ENCODE measurements around the gene ZNF563. TPM values are rescaled to one million over a fixed set of nuclear protein-coding genes. Genes with fewer than 3 reads are reported as not detected.
"Not testable (repeated sequence)": the region's sequence is repeated elsewhere in the genome, so short reads cannot be mapped to it uniquely, and the experiment has no call there.

Gene ZNF563
- polyA plus RNA-seq (ENCODE audit: insufficient read length in 4 of 4), result 1 to 10 TPM; 4.2 to 5.0 (median 4.9) TPM

DNA sequence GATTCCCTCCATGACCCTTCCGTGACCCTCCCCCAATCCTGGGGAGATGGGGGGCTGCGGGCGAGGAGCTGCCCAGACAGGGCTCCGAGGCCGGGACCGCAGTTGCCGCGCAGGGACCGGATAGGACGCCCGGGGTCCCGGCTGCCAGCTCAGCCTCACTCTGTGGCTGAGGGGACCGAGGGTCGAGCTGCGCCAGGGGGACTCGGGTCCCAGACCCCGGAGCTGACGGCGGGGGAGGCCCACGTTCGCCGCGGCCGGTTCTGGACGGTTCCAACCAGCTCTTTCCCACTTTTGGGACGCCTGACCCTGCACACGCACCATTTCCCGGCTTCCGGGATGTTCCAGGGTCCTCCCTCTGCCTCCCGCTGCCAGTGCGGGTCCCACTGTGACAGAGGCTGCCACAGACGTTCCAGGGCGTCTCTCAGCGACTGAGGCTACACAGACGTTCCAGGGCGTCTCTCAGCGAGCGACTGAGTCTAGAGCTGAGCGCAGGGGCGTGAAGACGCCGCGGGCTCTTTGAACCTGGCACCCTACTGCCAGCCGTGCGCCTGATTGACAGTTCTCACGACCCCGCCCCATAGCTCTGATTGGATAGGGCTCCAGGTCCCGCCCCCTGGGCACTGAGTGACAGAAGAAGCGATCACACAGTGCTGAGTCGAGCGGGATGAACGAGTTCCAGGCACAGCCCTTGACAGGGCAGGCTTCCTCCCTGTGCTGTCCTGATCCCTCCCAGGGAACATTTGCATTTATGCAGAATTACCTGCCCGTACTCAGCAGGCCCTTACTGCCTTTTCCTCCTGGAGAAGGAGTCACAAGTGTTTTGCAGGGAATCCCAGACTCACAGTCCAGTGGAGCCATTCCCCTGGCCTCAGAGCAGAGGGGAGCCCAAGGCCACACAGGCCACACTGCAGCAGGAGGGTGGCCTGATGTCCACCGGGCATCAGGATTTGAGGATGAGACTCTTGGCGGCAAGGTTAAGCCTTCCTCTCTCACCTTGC lies at the start of gene ZNF563:
ZNF563 (minus strand) TSS at position 472 of the 998 bp plus-strand sequence; CDS start at position 321, 151 bp downstream.
- peak; percentile 86 to 93 (median 90) for DNase-seq (ENCODE audit: low read depth in 4 of 4, low spot score in 3 of 4)

DNA sequence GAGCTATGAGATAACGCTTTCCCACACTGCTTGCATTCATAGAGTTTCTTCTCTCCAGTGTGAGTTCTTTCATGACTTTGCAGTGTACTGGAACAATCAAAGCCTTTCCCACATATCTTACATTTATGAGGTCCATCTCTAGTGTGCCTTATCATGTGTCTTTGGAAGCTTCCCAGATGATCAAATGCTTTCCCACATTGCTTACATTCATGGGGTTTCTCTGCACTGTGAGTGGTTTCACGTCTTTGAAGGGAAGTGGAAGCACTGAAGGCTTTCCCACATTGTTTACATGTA lies 47.0 kb upstream of the ZNF563 start:
- no peak for DNase-seq (ENCODE audit: low read depth in 4 of 4, low spot score in 3 of 4)

DNA sequence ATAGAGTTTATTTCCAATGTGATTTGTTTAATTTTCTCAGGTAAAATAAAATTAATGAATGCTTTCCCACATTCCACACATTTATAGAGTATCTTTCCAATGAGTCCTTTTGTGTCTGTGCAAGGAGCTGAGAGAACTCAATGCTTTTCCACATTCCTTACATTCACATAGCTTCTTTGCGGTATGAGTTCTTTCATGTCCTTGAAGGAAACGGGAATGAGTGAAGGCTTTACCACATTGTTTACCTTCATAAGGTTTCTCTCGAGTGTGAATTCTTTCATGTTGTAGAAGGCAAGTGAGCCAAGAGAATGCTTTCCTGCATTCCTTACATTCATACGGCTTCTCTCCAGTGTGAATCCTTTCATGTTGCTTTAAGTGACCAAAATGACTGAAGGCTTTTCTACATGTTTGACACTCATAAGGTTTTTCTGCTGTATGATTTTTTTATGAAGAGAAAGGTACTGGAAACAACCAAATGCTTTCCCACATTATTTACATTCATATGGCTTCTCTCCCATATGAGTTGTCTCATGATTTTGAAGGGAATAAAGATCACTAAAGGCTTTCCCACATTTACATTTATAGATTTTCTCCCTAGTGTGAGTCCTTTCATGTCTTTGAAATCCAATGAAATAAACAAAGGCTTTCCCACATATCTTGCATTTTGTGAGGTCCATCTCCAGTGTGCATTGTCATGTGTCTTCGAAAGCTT lies 46.5 kb upstream of the ZNF563 start:
- no peak for DNase-seq (ENCODE audit: low read depth in 4 of 4, low spot score in 3 of 4)

DNA sequence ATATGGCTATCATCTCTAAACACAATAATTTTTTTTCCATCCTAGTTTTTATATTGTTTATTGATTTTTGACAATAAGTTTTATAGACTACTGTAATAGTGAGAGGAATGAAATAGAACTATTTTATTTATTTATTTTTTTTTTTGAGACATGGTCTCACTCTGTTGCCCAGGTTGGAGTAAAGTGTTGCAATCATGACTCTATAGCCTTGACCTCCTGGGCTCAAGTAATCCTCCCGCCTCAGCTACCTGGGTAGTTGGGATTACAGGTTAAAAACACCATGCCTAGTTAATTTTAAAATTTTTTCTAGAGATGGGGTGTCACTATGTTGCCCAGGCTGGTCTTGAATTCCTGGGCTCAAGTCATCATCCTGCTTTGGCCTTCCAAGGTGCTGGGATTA lies 40.6 kb upstream of the ZNF563 start:
- DNase-seq (ENCODE audit: low read depth in 4 of 4, low spot score in 3 of 4), result no peak

DNA sequence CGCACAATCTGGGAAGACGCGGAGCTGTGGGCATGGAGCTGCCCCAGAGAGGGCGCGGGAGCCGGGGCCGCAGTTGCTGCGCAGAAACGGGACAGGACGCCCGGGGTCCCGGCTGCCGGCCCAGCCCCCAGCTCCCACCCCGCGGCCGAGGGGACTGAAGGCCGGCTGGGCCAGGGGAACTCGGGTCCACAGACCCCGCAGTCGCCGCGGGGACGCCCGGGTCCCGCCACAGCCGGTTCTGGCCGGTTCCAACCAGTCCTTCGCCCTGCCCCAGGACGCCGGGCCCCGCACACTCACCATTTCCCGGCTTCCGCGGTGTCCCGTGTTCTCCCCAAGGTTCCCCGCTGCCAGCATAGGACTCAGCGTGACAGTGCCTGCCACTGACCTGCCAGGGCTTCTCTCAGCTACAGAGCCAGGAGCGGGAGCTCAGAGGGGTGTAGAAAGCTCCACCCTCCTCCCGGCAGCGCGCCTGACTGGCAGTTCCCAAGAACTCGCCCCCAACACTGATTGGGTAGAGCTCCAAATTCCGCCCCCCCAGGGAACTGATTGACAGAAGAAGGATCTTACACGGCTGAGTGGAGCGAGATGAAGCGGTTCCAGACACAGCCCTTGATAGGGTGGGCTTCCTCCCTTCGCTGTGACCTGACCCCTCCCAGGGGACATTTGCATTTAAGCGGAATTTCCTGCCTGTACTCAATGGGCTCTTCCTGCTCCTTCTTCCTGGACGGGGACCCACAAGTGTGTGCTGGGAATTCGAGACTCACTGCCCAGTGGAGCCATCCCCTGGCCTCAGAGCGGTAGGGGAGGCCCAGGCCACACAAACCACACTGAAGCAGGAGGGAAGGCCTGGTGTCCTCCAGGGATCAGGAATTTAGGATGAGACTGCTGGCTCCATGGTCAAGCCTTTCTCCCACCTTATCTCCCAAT lies 32.1 kb upstream of the ZNF563 start, which contains the start of gene ZNF442:
ZNF442 (minus strand) TSS at position 448 of the 927 bp plus-strand sequence. CDS start 2,052 bp downstream, outside the sequence.
- peak; percentile 93 to 98 (median 97) for DNase-seq (ENCODE audit: low read depth in 4 of 4, low spot score in 3 of 4)

DNA sequence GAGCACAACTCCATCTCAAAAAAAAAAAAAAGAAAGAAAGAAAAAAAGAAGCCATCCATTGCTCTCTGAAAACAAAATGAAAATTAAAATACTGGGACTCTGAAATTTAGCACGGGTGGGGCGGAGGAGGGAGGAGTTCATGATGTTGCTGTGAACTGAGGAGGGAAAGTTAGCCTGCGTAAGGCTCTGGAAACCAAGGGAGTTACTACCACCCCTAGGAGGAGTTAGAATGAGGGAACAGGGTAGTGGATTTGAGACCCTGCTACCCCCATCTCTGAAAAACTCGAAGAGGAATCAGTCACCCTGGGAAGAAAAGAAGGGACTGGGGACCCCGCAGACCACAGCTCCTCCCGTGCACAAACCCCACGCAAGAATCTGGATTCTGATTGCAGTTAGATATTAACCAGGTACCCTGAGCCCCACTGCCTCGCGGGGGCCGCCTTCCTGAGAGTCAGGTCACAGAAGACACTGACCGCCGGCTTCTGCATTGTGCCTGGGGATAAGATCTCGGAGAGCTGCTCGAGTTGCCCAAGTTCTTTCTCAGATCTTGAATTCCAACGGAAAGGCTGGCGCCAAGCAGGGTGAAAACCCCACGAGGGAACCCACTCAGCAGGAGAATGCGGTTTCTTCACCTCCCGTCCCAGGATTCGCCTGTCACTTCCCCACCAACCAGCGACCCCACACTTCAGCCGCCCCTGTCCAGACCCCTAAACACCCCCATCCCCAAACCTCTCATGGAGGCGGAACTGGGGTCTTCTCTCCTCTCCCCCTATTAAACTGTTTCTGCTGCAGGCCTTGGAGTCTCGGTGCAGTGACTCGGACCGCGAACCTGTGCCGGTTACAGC lies 31.2 kb upstream of the ZNF563 start:
- DNase-seq (ENCODE audit: low read depth in 4 of 4, low spot score in 3 of 4), result peak in 2 of 4 donors; percentile 11 to 43

DNA sequence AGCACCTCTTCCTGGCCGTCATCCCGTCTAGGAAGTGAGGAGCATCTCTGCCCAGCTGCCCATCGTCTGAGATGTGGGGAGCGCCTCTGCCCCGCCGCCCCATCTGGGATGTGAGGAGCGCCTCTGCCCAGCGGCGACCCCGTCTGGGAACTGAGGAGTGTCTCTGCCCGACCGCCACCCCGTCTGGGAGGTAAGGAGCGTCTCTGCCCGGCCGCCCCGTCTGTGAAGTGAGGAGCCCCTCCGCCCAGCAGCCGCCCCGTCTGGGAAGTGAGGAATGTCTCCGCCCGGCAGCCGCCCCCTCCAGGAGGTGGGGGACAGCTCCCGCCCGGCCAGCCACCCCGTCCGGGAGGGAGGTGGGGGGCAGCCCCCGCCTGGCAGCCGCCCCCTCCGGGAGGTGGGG lies 28.8 kb upstream of the ZNF563 start:
- not testable (repeated sequence) for DNase-seq (ENCODE audit: low read depth in 4 of 4, low spot score in 3 of 4)

DNA sequence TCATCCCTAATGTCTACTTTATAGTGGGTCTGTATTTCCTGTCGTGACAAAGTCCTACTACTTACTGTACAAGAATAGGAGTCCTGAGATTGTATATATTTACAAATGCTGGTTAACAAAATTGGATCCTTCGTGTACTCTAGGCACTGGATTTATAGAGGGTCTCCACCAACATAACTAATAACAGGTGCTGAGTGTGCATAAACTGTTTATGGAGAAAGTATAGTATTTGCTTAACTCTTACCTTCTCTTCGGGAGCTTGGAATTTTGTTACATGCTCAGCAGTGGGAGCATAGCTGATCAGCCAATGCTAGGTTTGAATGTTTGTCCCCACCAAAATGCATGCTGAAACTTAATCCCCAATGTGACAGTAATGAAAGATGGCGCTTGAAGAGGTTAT lies 19.9 kb upstream of the ZNF563 start:
- no peak for DNase-seq (ENCODE audit: low read depth in 4 of 4, low spot score in 3 of 4)

DNA sequence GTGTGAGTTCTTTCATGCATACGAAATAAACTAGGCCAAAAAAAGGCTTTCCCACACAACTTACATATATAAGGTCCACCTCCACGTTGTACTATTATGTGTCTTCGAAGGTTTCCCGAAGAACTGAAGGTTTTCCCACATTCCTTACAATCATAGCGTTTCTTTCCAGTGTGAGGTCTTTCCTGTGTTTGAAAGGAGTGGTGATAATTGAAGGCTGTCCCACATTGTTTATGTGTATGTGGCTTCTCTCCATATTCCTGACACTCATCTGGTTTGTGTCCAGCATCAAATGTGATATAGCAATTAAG lies 17.4 kb upstream of the ZNF563 start:
- DNase-seq (ENCODE audit: low read depth in 4 of 4, low spot score in 3 of 4), result no peak

DNA sequence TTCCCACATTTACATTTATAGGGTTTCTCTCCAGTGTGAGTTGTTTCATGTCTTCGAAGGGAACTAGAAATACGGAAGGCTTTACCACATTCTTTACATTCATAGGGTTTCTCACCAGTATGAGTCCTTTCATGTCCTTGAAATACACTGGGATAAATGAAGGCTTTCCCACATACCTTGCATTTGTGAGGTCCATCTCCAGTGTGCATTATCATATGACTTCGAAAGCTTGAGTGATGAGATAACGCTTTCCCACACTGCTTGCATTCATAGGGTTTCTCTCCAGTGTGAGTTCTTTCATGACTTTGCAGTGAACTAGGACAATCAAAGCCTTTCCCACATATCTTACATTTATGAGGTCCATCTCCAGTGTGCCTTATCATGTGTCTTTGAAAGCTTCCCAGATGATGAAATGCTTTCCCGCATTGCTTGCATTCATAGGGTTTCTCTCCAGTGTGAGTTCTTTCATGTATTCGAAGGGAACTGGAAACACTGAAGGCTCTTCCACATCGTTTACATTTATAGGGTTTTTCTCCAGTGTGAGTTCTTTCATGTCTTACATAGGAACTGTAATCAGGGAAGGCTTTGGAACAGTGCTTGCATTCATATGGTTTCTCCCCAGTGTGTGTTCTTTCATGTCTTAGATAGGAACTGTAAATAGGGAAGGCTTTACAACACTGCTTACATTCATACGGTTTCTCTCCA lies 16.9 kb upstream of the ZNF563 start:
- no peak for DNase-seq (ENCODE audit: low read depth in 4 of 4, low spot score in 3 of 4)

DNA sequence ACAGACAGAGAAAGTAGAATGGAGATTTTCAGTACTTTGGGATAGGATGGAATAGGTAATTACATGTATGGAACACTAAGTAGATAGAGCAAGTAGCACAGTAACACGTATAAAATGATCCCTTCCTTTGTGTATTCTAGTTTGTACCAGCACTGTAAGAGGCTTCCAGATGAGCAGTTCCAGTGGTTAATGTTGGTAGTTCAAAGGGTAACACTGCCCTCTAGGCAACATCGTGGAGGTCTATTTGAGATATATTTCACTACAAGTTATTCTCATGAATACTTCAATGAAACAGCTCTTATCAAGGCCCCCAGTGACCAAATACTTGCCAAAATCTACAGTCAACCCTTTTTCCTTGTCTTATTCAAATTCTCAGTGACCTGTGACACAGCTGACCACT lies 13.5 kb upstream of the ZNF563 start:
- DNase-seq (ENCODE audit: low read depth in 4 of 4, low spot score in 3 of 4), result no peak

DNA sequence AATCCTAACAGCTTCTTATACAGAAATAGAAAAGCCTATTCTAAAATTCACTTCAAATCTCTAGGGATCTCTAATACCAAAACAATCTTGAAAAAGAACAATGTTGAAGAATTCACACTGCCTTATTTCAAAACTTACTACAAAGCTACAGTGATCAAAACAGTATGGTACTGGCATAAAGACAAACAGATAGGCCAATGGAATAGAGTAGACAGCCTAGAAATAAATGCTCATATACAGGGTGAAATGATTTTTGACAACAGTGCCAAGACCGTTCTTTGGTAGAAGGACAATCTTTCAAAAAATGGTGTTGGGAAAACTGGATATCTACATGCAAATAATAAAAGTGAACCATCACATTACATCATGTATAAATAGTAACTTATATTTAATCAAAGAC lies 11.8 kb upstream of the ZNF563 start:
- DNase-seq (ENCODE audit: low read depth in 4 of 4, low spot score in 3 of 4), result no peak

DNA sequence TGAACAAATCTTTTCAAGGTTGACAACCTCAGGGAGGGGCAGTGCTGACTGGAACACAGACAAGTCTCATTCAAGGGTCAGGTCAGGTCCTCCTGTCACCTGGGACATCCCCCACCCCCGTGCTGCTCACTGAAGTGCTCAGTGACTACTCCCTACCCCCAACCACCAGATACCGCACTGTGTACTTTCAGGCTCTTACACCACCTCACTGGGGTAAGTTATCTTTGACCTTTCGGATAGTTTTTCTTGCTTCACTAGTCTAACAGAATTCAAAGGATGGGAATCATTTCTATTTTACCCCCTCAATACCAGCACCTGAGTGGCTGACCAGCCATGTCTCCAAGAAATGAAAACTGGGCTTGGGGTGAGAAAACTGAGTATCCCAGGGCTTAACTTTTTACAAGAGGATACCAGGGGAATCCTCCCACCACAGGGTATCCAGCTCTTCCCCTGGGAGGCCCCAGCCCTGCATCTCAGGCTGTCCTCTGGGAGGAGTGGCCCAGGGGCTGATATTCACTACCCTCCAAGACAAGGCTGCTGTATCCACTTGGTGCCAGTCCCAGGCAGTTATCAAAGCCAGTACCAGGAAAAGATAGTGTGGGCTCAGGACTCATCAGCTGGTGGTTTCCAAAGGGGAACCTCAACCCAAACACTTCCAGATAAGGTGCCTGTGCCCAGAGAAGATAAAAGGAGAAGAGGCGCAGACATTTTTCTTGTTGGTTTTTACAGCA lies 2.1 kb downstream of the ZNF563 start:
- no peak for DNase-seq (ENCODE audit: low read depth in 4 of 4, low spot score in 3 of 4)

DNA sequence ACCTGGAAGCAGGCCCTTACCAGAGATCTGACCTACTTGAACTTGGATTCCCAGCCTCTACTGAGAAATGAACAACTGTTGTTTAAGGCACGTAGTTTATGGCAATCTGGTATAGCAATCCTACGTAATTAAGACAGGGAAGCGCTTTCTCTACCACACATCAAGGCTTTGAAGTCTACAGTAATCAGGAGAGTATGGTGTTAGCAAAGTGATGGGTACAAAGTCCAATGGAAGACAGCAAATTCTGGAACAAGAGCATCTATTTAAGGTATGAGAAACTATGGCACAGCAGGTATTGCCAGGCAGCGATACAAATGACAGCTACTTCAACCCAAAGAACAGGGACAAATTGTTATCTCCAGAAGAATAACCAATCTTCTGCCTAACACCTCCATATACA lies 3.1 kb downstream of the ZNF563 start:
- DNase-seq (ENCODE audit: low read depth in 4 of 4, low spot score in 3 of 4), result no peak

DNA sequence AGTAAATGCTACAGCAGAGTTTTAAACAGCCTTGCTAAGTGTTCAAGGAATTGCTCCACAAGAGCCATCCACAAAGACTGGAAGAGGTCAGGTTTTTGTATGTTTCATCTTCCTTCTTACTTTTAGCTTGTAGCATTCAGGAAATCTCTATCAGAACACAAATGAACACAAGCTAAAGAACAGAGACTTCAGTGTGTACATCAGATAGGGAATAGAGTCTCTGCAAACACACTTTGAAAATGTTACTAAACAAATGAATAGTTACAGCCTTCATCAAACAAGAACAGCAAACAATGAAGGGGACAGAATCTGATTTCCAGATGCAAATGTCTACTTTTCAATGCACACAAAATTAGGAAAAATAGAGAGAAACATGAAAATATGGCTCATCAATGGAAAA lies 7.7 kb downstream of the ZNF563 start:
- no peak for DNase-seq (ENCODE audit: low read depth in 4 of 4, low spot score in 3 of 4)

DNA sequence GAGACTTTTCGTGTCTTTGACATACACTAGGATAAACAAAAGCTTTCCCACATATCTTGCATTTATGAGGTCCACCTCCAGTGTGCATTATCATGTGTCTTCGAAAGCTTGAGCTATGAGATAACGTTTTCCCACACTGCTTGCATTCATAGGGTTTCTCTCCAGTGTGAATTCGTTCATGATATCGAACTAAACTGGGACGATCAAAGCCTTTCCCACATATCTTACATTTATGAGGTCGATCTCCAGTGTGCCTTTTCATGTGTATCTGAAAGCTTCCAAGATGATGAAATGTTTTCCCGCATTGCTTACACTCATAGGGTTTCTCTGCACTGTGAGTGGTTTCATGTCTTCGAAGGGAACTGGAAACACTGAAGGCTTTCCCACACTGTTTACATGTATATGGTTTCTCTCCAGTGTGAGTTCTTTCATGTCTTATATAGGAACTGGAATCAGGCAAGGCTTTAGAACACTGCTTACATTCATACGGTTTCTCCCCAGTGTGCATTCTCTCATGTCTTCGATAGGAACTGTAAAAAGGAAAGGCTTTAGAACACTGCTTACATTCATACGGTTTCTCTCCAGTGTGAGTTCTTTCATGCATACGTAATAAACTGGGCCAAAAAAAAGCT lies 14.5 kb downstream of the ZNF563 start:
- no peak for DNase-seq (ENCODE audit: low read depth in 4 of 4, low spot score in 3 of 4)

DNA sequence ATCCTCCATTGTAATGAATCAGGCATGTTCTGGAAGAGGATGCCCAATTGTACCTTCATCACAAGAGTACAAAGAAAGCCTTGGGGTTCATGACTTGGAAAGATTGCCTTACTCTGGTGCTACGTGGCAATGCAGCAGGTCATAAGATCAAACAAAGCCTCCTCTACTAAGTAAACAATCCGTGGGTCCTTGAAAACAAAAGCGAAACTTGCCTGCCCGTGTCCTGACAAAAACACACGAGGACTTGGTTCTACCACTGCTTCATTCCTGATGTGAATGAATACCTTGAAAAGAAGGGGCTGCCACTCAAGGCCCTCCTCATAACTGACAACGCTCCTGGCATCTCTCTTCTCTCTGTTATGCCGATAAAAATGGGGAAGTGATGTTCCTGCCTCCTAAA lies 18.9 kb downstream of the ZNF563 start:
- DNase-seq (ENCODE audit: low read depth in 4 of 4, low spot score in 3 of 4), result no peak

DNA sequence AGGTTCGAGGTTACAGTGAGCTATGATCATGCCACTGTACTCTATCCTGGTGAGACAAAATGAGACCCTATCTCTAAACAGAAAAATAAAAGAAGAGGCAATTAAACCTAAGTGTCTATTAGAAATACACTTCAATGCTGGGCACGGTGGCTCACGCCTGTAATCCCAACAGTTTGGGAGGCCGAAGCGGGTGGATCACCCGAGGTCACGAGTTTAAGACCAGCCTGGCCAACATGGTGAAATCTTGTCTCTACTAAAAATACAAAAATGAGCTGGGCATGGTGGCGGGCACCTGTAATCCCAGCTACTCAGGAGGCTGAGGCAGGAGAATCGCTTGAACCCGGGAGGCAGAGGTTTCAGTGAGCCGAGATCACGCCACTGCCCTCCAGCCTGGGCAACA lies 24.5 kb downstream of the ZNF563 start:
- not testable (repeated sequence) for DNase-seq (ENCODE audit: low read depth in 4 of 4, low spot score in 3 of 4)
